ENCODE results near the gene LINGO4.

The LINGO4 gene

GRCh38 chr1:151815716-151816327 lies 10.6 kb upstream of the LINGO4 start:
- DNase-seq (ENCODE audit: low spot score) (no peak), FAIRE-seq (no peak)

- no peak for FAIRE-seq
- DNase-seq (ENCODE audit: low spot score): no peak
These were observed 9.8 kb upstream of the LINGO4 start for GRCh38 chr1:151814971-151815545.

- DNase-seq (ENCODE audit: low spot score): no peak
- no peak for FAIRE-seq
These were observed 9.2 kb upstream of the LINGO4 start for GRCh38 chr1:151814426-151814825.

- no peak for DNase-seq (ENCODE audit: low spot score)
- FAIRE-seq: no peak
These were observed 8.2 kb upstream of the LINGO4 start for GRCh38 chr1:151813271-151813977.

- no peak for DNase-seq (ENCODE audit: low spot score)
- FAIRE-seq: no peak
These were observed 6.0 kb upstream of the LINGO4 start for GRCh38 chr1:151811181-151811580.

- FAIRE-seq: no peak
These were observed 4.9 kb upstream of the LINGO4 start for GRCh38 chr1:151809985-151810556.

GRCh38 chr1:151809290-151809984 lies 4.2 kb upstream of the LINGO4 start:
- no peak for FAIRE-seq
- no peak for DNase-seq (ENCODE audit: low spot score)

More at GRCh38 chr1:151809985-151810556, 4.9 kb upstream of the LINGO4 start:
- DNase-seq (ENCODE audit: low spot score): no peak

GRCh38 chr1:151807766-151808165 lies 2.5 kb upstream of the LINGO4 start:
- FAIRE-seq (no peak), DNase-seq (ENCODE audit: low spot score) (no peak)

- FAIRE-seq (no peak), DNase-seq (ENCODE audit: low spot score) (no peak)
These were observed 1.9 kb upstream of the LINGO4 start for GRCh38 chr1:151807131-151807530.

GRCh38 chr1:151806170-151806569 lies 951 bp upstream of the LINGO4 start:
- no peak for DNase-seq (ENCODE audit: low spot score)
- FAIRE-seq: no peak

GRCh38 chr1:151803915-151804314 lies 1.3 kb downstream of the LINGO4 start:
- FAIRE-seq (no peak), DNase-seq (ENCODE audit: low spot score) (no peak)

- DNase-seq (ENCODE audit: low spot score) (no peak), FAIRE-seq (no peak)
These were observed 2.1 kb downstream of the LINGO4 start for GRCh38 chr1:151803164-151803563.

- no peak for FAIRE-seq
- DNase-seq (ENCODE audit: low spot score): no peak
These were observed 2.8 kb downstream of the LINGO4 start for GRCh38 chr1:151802372-151802771.

GRCh38 chr1:151801846-151802245 lies 3.4 kb downstream of the LINGO4 start:
- FAIRE-seq: no peak
- DNase-seq (ENCODE audit: low spot score): no peak

- FAIRE-seq (no peak), DNase-seq (ENCODE audit: low spot score) (no peak)
These were observed 3.9 kb downstream of the LINGO4 start for GRCh38 chr1:151801310-151801820.

- FAIRE-seq (no peak), DNase-seq (ENCODE audit: low spot score) (no peak)
These were observed 4.4 kb downstream of the LINGO4 start for GRCh38 chr1:151800830-151801229.

GRCh38 chr1:151799179-151800022 lies 5.8 kb downstream of the LINGO4 start:
- DNase-seq (ENCODE audit: low spot score) (no peak), FAIRE-seq (no peak)

GRCh38 chr1:151798571-151798970 lies 6.6 kb downstream of the LINGO4 start:
- FAIRE-seq: no peak
- DNase-seq (ENCODE audit: low spot score): no peak

GRCh38 chr1:151790940-151791651 lies 14.1 kb downstream of the LINGO4 start:
- FAIRE-seq: no peak

More at GRCh38 chr1:151790940-151791651, 14.1 kb downstream of the LINGO4 start:
- no peak for DNase-seq (ENCODE audit: low spot score)

All from RCC 7860 (cell line).